A549 (cell line): ENCODE measurements around the gene ETS2. TPM values are rescaled to one million over a fixed set of nuclear protein-coding genes. Genes with fewer than 3 reads are reported as not detected.

Source experiments
- ATAC-seq, 2 experiments: fragments of 200-7000 bp in 1 of 2; fragments of >200 bp in 1 of 2; cut with Nextera tagmentation in 1 of 2; cut with Tn5 transposase in 1 of 2; 3 replicates each; pipeline versions ENCODE4 v1.8.0 to v1.9.1; 2018 to 2020; ENCODE audit warnings: mild to moderate bottlenecking in 1 of 2, moderate library complexity in 1 of 2
- CTCF ChIA-PET: fragments of 300-600 bp; sonication (Branson Sonifier 250); formaldehyde crosslinking; extraction: SDS; loops from one replicate; lab custom pipeline; 2021; ENCODE audit warnings: antibody characterized with exemption, inconsistent platforms; lab: Yijun Ruan, JAX
- POLR2A ChIA-PET: fragments of 350-600 bp; formaldehyde crosslinking; extraction: SDS; loops from one replicate; lab custom pipeline; 2021; ENCODE audit warnings: antibody characterized with exemption, inconsistent platforms; lab: Yijun Ruan, JAX
- DNase-seq, 2 experiments: peaks; one replicate each; pipeline versions ENCODE4 v3.0.0 to v3.0.0-alpha.2; 2011 to 2016; ENCODE audit warnings: low read depth in 1 of 2, low spot score in 1 of 2
- FAIRE-seq: peaks from 2 replicates; lab custom pipeline; 2011; peaks lifted over from hg19 to GRCh38; lab: Jason Lieb, UNC
- H3K27ac ChIP-seq, 2 experiments: fragments of >200 bp; sonication (Bioruptor Twin); formaldehyde crosslinking; 3 replicates each; pipeline ENCODE4 v1.5.1; 2016 to 2017
- H3K4me1 ChIP-seq: fragments of >200 bp; sonication (Bioruptor Twin); formaldehyde crosslinking; 3 replicates; pipeline ENCODE4 v1.6.1; 2016
- H3K4me2 ChIP-seq: fragments of >200 bp; sonication (Bioruptor Twin); formaldehyde crosslinking; 3 replicates; pipeline ENCODE4 v1.6.1; 2016
- H3K4me3 ChIP-seq: fragments of >200 bp; sonication (Bioruptor Twin); formaldehyde crosslinking; 3 replicates; pipeline ENCODE4 v1.5.1; 2016
- H3K9me3 ChIP-seq: fragments of >200 bp; sonication (Bioruptor Twin); formaldehyde crosslinking; 3 replicates; pipeline ENCODE4 v1.6.1; 2016
- CBX2 ChIP-seq: fragments of 200-600 bp; sonication (generic); IDR thresholded peaks from 2 replicates; pipeline ENCODE4 v1.6.1; 2016; ENCODE audit warnings: low read depth, mild to moderate bottlenecking, borderline replicate concordance
- CBX8 ChIP-seq: fragments of 200-600 bp; sonication (generic); IDR thresholded peaks from 2 replicates; pipeline ENCODE4 v1.6.1; 2016
- CHD2 ChIP-seq: fragments of 150-350 bp; IDR thresholded peaks from 2 replicates; pipeline ENCODE4 v1.6.1; 2014; ENCODE audit warnings: low read length; ENCODE audit not compliant: partially characterized antibody
- EP300 ChIP-seq, 2 experiments: fragments of >200 bp; sonication (Bioruptor Twin); formaldehyde crosslinking; IDR thresholded peaks; 2 replicates in 1 of 2; 3 replicates in 1 of 2; pipeline ENCODE4 v1.6.1; 2016 to 2017
- FOSB ChIP-seq: fragments of 250-450 bp; sonication (Bioruptor Pico); IDR thresholded peaks from 2 replicates; pipeline ENCODE4 v1.5.0; 2020; ENCODE audit warnings: mild to moderate bottlenecking, moderate library complexity
- FOSL2 ChIP-seq, 2 experiments: fragments of 450-650 bp in 1 of 2; fragments of >200 bp in 1 of 2; sonication (Bioruptor Twin) in 1 of 2; formaldehyde crosslinking; IDR thresholded peaks; 2 replicates each; pipeline versions ENCODE4 v1.5.0 to v1.6.1; 2016 to 2020; ENCODE audit warnings: mild to moderate bottlenecking in 1 of 2, moderate library complexity in 1 of 2
- FOXS1 ChIP-seq: fragments of 250-450 bp; sonication (Bioruptor Pico); IDR thresholded peaks from 2 replicates; pipeline ENCODE4 v1.5.0; 2020; ENCODE audit warnings: mild to moderate bottlenecking, moderate library complexity
- HEYL ChIP-seq: fragments of 250-450 bp; sonication (Bioruptor Pico); IDR thresholded peaks from 2 replicates; pipeline ENCODE4 v1.8.0; 2021; ENCODE audit warnings: mild to moderate bottlenecking, moderate library complexity
- HOXA7 ChIP-seq: fragments of 250-450 bp; sonication (Bioruptor Pico); IDR thresholded peaks from 2 replicates; pipeline ENCODE4 v1.5.0; 2020; ENCODE audit warnings: mild to moderate bottlenecking, moderate library complexity
- HOXB13 ChIP-seq: fragments of 250-450 bp; sonication (Bioruptor Pico); IDR thresholded peaks from 2 replicates; pipeline ENCODE4 v1.5.0; 2020; ENCODE audit warnings: low read depth, mild to moderate bottlenecking, moderate library complexity
- JUNB ChIP-seq: fragments of >200 bp; sonication (Bioruptor Twin); formaldehyde crosslinking; IDR thresholded peaks from 2 replicates; pipeline ENCODE4 v1.6.1; 2016
- KDM5A ChIP-seq: fragments of 200-600 bp; sonication (generic); IDR thresholded peaks from 2 replicates; pipeline ENCODE4 v1.6.1; 2016; ENCODE audit warnings: antibody characterized with exemption, mild to moderate bottlenecking
- MAFK ChIP-seq: fragments of 450-650 bp; IDR thresholded peaks from 2 replicates; pipeline ENCODE4 v1.6.1; 2014; ENCODE audit not compliant: partially characterized antibody
- MYC ChIP-seq: IDR thresholded peaks from 2 replicates; pipeline ENCODE4 v1.6.1; 2012; ENCODE audit warnings: mild to moderate bottlenecking, inconsistent platforms, low read length, improper control_type of control experiment, borderline replicate concordance
- NPAS2 ChIP-seq: fragments of 250-450 bp; sonication (Bioruptor Pico); IDR thresholded peaks from 2 replicates; pipeline ENCODE4 v1.8.0; 2022; ENCODE audit warnings: mild to moderate bottlenecking, moderate library complexity, borderline replicate concordance
- RAD21 ChIP-seq, 2 experiments: fragments of >200 bp in 1 of 2; sonication (Bioruptor Twin) in 1 of 2; formaldehyde crosslinking in 1 of 2; IDR thresholded peaks in 1 of 2; conservative IDR thresholded peaks in 1 of 2; 2 replicates in 1 of 2; 3 replicates in 1 of 2; pipeline ENCODE4 v1.6.1; 2012 to 2018; ENCODE audit warnings: inconsistent platforms in 1 of 2
- RFX5 ChIP-seq: fragments of 450-650 bp; IDR thresholded peaks from 2 replicates; pipeline ENCODE4 v1.7.1; 2014; ENCODE audit warnings: antibody characterized with exemption, mild to moderate bottlenecking, moderate library complexity
- SREBF2 ChIP-seq: fragments of 450-650 bp; IDR thresholded peaks from 2 replicates; pipeline ENCODE4 v1.6.1; 2014; ENCODE audit warnings: mild to moderate bottlenecking, moderate library complexity
- ZNF302 ChIP-seq: fragments of 250-450 bp; sonication (Bioruptor Pico); IDR thresholded peaks from 2 replicates; pipeline ENCODE4 v1.9.0; 2021; ENCODE audit warnings: inconsistent platforms, mild to moderate bottlenecking, moderate library complexity
- ZSCAN20 ChIP-seq: fragments of 250-450 bp; sonication (Bioruptor Pico); IDR thresholded peaks from 2 replicates; pipeline ENCODE4 v1.8.0; 2022; ENCODE audit warnings: mild to moderate bottlenecking, moderate library complexity
- WGBS: methylation state at CpG from one replicate; pipeline ENCODE4 v1.1.6; 2017; ENCODE audit errors: missing lambda C conversion rate; 5-methylcytosine and 5-hydroxymethylcytosine counted together
- polyA plus RNA-seq, 4 experiments: library from polyadenylated mRNA; depleted of rRNA in 3 of 4; stranded (reverse); fragments of >200 nt; fragmentation: RNase III in 1 of 4; extraction: RNeasy Plus Mini Kit Qiagen cat#74134 plus additional on column Dnase treatment in 1 of 4; gene quantifications; 2 replicates in 3 of 4; 3 replicates in 1 of 4; pipeline ENCODE4 v1.2.3, GENCODE V29; 2011 to 2017
- TF ChIP-seq, protein P1 (sequence below): fragments of 150-350 bp; IDR thresholded peaks from 2 replicates; pipeline ENCODE4 v1.6.1; 2014; ENCODE audit warnings: low read depth, mild to moderate bottlenecking, low read length
- TF ChIP-seq, protein P2 (sequence below): fragments of 200-600 bp; sonication (generic); IDR thresholded peaks from 2 replicates; pipeline ENCODE4 v1.6.1; 2016; ENCODE audit warnings: antibody characterized with exemption, mild to moderate bottlenecking, moderate library complexity
- TF ChIP-seq, protein P3 (sequence below): fragments of 250-450 bp; sonication (Bioruptor Pico); IDR thresholded peaks from 2 replicates; pipeline ENCODE4 v1.5.0; 2020; ENCODE audit warnings: low read depth, mild to moderate bottlenecking, moderate library complexity
- TF ChIP-seq, protein P4 (sequence below): fragments of 450-650 bp; IDR thresholded peaks from 2 replicates; pipeline ENCODE4 v1.6.1; 2014; ENCODE audit warnings: antibody characterized with exemption
- TF ChIP-seq, protein P5 (sequence below): fragments of >200 bp; sonication (Bioruptor Twin); formaldehyde crosslinking; IDR thresholded peaks from 3 replicates; pipeline ENCODE4 v1.5.1; 2016

ETS2 gene
- polyA plus RNA-seq, 2 of the 4 experiments (the other 2 are of a cell fraction): 41.6 to 45.5 TPM

DNA sequence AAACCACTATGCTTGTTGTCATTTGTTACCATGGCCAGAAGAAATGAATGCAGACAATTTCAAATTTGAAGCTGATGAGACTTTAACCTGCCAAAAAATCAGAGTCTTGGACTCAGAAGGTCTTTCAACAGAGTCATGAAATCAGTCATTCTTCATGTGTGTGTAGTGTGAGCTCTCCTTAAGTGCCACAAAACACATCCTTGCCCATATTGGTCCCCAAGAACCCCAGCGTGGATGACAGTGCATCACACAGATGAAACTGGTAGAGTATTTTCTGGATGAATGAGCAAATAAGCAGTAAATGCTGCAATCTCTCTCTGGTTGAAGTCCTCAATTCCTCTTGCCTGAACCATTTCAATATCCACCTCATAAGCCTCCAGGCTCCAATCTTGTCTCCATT, 28.7 kb upstream of the ETS2 start:
- no peak overlapping the region for H3K4me3 ChIP-seq
- CTCF ChIA-PET: interaction anchor here (0.9 to 1.4 kb wide), 3 partner anchors 12 to 20 kb away, joined by 3 read pairs; no protein-coding TSS in a partner anchor
- H3K27ac ChIP-seq: no peak overlapping the region; a peak in 1 of 6 replicates
- peaks cover 18% of the 10 kb centered on the region for H3K4me1 ChIP-seq
- peaks cover 16% of the 10 kb centered on the region; the same call in 1 of the 3 replicates for H3K9me3 ChIP-seq
- FAIRE-seq (no peak), DNase-seq (no peak)
- TF ChIP-seq, protein P1, sequence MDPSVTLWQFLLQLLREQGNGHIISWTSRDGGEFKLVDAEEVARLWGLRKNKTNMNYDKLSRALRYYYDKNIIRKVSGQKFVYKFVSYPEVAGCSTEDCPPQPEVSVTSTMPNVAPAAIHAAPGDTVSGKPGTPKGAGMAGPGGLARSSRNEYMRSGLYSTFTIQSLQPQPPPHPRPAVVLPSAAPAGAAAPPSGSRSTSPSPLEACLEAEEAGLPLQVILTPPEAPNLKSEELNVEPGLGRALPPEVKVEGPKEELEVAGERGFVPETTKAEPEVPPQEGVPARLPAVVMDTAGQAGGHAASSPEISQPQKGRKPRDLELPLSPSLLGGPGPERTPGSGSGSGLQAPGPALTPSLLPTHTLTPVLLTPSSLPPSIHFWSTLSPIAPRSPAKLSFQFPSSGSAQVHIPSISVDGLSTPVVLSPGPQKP: no peak
- TF ChIP-seq, protein P2, sequence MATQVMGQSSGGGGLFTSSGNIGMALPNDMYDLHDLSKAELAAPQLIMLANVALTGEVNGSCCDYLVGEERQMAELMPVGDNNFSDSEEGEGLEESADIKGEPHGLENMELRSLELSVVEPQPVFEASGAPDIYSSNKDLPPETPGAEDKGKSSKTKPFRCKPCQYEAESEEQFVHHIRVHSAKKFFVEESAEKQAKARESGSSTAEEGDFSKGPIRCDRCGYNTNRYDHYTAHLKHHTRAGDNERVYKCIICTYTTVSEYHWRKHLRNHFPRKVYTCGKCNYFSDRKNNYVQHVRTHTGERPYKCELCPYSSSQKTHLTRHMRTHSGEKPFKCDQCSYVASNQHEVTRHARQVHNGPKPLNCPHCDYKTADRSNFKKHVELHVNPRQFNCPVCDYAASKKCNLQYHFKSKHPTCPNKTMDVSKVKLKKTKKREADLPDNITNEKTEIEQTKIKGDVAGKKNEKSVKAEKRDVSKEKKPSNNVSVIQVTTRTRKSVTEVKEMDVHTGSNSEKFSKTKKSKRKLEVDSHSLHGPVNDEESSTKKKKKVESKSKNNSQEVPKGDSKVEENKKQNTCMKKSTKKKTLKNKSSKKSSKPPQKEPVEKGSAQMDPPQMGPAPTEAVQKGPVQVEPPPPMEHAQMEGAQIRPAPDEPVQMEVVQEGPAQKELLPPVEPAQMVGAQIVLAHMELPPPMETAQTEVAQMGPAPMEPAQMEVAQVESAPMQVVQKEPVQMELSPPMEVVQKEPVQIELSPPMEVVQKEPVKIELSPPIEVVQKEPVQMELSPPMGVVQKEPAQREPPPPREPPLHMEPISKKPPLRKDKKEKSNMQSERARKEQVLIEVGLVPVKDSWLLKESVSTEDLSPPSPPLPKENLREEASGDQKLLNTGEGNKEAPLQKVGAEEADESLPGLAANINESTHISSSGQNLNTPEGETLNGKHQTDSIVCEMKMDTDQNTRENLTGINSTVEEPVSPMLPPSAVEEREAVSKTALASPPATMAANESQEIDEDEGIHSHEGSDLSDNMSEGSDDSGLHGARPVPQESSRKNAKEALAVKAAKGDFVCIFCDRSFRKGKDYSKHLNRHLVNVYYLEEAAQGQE: no peak
- no peak for TF ChIP-seq CBX2
- TF ChIP-seq HOXB13 (CRISPR knock-in tag): no peak
- TF ChIP-seq SREBF2: no peak
- no peak for TF ChIP-seq ZSCAN20 (CRISPR knock-in tag)
- TF ChIP-seq, all 56 proteins: peak for 0
- 88% methylated on average over 1 of the region's 1 CpG for WGBS
- POLR2A ChIA-PET: no interaction called here
- no peak overlapping the region for H3K4me2 ChIP-seq
- no peak for ATAC-seq

DNA sequence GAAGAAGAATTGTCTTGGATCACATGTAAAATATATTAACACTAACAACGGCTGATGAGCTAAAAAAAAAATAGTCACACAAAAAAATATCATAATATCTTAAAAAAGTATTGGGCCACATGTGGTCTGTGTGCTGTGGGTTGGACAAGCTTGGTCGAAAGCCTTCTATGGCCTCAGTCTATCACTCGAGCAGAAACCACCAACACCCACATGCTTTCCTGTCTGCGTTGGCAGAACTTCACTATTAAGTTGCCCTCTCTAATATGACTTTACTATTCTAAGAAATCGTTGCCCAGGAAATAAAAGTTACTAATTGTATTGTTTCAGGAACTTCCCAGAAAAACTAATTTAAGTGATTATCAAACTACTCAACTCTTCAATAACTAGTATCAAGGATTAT, 28.2 kb upstream of the ETS2 start:
- CTCF ChIA-PET: interaction anchor here (0.9 kb wide), 1 partner anchor 20 kb away, joined by 3 read pairs; no protein-coding TSS in a partner anchor

DNA sequence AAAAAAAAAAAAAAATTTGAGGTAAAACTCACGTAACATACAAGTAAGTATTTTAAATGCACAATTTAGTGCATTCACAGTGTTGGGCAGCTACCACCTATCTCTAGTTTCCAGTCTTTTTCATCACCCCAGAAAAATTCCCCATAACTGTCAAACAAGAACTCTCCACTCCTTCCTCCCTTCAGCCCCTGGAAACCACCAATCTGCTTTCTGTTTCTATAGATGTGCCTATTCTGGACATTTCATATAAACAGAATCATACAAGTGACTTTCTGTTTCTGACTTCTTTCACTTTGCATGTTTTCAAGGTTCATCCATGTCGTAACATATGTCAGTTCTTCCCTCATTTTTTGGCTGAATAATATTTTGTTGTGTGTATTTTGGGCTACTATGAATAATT, 24.9 kb upstream of the ETS2 start:
- H3K9me3 ChIP-seq: peaks cover 22% of the 10 kb centered on the region; the same call in 1 of the 3 replicates
- 95% methylated on average over 2 of the region's 2 CpGs for WGBS
- H3K4me3 ChIP-seq: no peak overlapping the region
- H3K4me2 ChIP-seq: no peak overlapping the region
- no peak for DNase-seq
- peaks cover 10% of the 10 kb centered on the region; the same call in 2 of the 3 replicates for H3K4me1 ChIP-seq
- CTCF ChIA-PET: no interaction called here
- no peak for FAIRE-seq
- no peak for TF ChIP-seq KDM5A
- TF ChIP-seq MAFK: no peak
- no peak for TF ChIP-seq RAD21 (conservative IDR thresholded peaks at IDR 0.05 in 1 of 2, IDR thresholded peaks at IDR 0.05 in 1 of 2)
- TF ChIP-seq NPAS2 (CRISPR knock-in tag): no peak
- TF ChIP-seq HEYL (CRISPR knock-in tag): no peak
- TF ChIP-seq, protein P3, sequence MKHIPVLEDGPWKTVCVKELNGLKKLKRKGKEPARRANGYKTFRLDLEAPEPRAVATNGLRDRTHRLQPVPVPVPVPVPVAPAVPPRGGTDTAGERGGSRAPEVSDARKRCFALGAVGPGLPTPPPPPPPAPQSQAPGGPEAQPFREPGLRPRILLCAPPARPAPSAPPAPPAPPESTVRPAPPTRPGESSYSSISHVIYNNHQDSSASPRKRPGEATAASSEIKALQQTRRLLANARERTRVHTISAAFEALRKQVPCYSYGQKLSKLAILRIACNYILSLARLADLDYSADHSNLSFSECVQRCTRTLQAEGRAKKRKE (CRISPR knock-in tag): no peak
- TF ChIP-seq, protein P4, sequence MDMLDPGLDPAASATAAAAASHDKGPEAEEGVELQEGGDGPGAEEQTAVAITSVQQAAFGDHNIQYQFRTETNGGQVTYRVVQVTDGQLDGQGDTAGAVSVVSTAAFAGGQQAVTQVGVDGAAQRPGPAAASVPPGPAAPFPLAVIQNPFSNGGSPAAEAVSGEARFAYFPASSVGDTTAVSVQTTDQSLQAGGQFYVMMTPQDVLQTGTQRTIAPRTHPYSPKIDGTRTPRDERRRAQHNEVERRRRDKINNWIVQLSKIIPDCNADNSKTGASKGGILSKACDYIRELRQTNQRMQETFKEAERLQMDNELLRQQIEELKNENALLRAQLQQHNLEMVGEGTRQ: no peak
- TF ChIP-seq, protein P5, sequence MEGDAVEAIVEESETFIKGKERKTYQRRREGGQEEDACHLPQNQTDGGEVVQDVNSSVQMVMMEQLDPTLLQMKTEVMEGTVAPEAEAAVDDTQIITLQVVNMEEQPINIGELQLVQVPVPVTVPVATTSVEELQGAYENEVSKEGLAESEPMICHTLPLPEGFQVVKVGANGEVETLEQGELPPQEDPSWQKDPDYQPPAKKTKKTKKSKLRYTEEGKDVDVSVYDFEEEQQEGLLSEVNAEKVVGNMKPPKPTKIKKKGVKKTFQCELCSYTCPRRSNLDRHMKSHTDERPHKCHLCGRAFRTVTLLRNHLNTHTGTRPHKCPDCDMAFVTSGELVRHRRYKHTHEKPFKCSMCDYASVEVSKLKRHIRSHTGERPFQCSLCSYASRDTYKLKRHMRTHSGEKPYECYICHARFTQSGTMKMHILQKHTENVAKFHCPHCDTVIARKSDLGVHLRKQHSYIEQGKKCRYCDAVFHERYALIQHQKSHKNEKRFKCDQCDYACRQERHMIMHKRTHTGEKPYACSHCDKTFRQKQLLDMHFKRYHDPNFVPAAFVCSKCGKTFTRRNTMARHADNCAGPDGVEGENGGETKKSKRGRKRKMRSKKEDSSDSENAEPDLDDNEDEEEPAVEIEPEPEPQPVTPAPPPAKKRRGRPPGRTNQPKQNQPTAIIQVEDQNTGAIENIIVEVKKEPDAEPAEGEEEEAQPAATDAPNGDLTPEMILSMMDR: no peak
- TF ChIP-seq EP300 (IDR thresholded peaks at IDR 0.05): no peak
- no peak for TF ChIP-seq CBX2
- no peak for TF ChIP-seq FOSB (CRISPR knock-in tag)
- no peak for TF ChIP-seq ZNF302 (CRISPR knock-in tag)
- TF ChIP-seq, all 56 proteins: peak for 0
- POLR2A ChIA-PET: no interaction called here
- H3K27ac ChIP-seq: peak overlapping the region in 1 of 2 experiments; percentile 35; a peak in 3 of 6 replicates
- no peak for ATAC-seq

More for the DNA sequence above, 28.2 kb upstream of the ETS2 start:
- POLR2A ChIA-PET: no interaction called here
- FAIRE-seq (no peak), ATAC-seq (no peak), DNase-seq (no peak)
- WGBS: 67% methylated on average over 5 of the region's 5 CpGs
- Histone ChIP-seq H3K4me3 (no peak overlapping the region), H3K27ac (no peak overlapping the region; a peak in 1 of 6 replicates), H3K4me2 (no peak overlapping the region), H3K9me3 (peaks cover 19% of the 10 kb centered on the region; the same call in 1 of the 3 replicates), H3K4me1 (peaks cover 17% of the 10 kb centered on the region)
- no peak for TF ChIP-seq MYC
- TF ChIP-seq CHD2: no peak
- no peak for TF ChIP-seq FOXS1 (CRISPR knock-in tag)
- TF ChIP-seq CBX8: no peak
- no peak for TF ChIP-seq FOSL2 (IDR thresholded peaks at IDR 0.05)
- TF ChIP-seq FOSL2 (CRISPR knock-in tag; IDR thresholded peaks at IDR 0.05): no peak
- TF ChIP-seq HOXA7: no peak
- TF ChIP-seq JUNB: no peak
- no peak for TF ChIP-seq RFX5
- TF ChIP-seq KDM5A: no peak
